Measurements from ENCODE around the gene ABCC5.

The ABCC5 gene

GRCh38 chr3:183924956-183925355 lies 92.7 kb downstream of the ABCC5 start:
- H3K4me3 ChIP-seq (ENCODE audit: low read depth, low read length) = no peak overlapping the region
- no peak for DNase-seq (ENCODE audit: low read depth)
- TF ChIP-seq CTCF (IDR thresholded peaks at IDR 0.05; ENCODE audit: insufficient read depth, low read depth, low read length, missing control alignments) = no peak

GRCh38 chr3:183924543-183924942 lies 93.1 kb downstream of the ABCC5 start:
- TF ChIP-seq CTCF (IDR thresholded peaks at IDR 0.05; ENCODE audit: insufficient read depth, low read depth, low read length, missing control alignments) = no peak

GRCh38 chr3:183922421-183922820 lies 95.3 kb downstream of the ABCC5 start:
- DNase-seq (ENCODE audit: low read depth) = no peak
- no peak overlapping the region for H3K4me3 ChIP-seq (ENCODE audit: low read depth, low read length)
- no peak for TF ChIP-seq CTCF (IDR thresholded peaks at IDR 0.05; ENCODE audit: insufficient read depth, low read depth, low read length, missing control alignments)

More at GRCh38 chr3:183924543-183924942, 93.1 kb downstream of the ABCC5 start:
- H3K4me3 ChIP-seq (ENCODE audit: low read depth, low read length) = no peak overlapping the region
- DNase-seq (ENCODE audit: low read depth) = no peak

GRCh38 chr3:183921096-183921495 lies 96.6 kb downstream of the ABCC5 start:
- no peak for DNase-seq (ENCODE audit: low read depth)
- H3K4me3 ChIP-seq (ENCODE audit: low read depth, low read length) = no peak overlapping the region
- no peak for TF ChIP-seq CTCF (IDR thresholded peaks at IDR 0.05; ENCODE audit: insufficient read depth, low read depth, low read length, missing control alignments)

GRCh38 chr3:183920416-183920815 lies 97.3 kb downstream of the ABCC5 start:
- DNase-seq (ENCODE audit: low read depth) = no peak
- no peak for TF ChIP-seq CTCF (IDR thresholded peaks at IDR 0.05; ENCODE audit: insufficient read depth, low read depth, low read length, missing control alignments)
- no peak overlapping the region for H3K4me3 ChIP-seq (ENCODE audit: low read depth, low read length)

GRCh38 chr3:183918178-183918577 lies 99.5 kb downstream of the ABCC5 start:
- TF ChIP-seq CTCF (IDR thresholded peaks at IDR 0.05; ENCODE audit: insufficient read depth, low read depth, low read length, missing control alignments) = no peak
- no peak for DNase-seq (ENCODE audit: low read depth)
- H3K4me3 ChIP-seq (ENCODE audit: low read depth, low read length) = no peak overlapping the region

GRCh38 chr3:183917776-183918175 lies 99.9 kb downstream of the ABCC5 start:
- DNase-seq (ENCODE audit: low read depth) = no peak
- TF ChIP-seq CTCF (IDR thresholded peaks at IDR 0.05; ENCODE audit: insufficient read depth, low read depth, low read length, missing control alignments) = no peak
- no peak overlapping the region for H3K4me3 ChIP-seq (ENCODE audit: low read depth, low read length)
